Activated CD4-positive, alpha-beta T cell treated with anti-CD3 and anti-CD28 coated beads, Interleukin-2, Interleukin-4, amounts not matched to agents 100 ng/mL and 50 ng/mL, durations not matched to agents 16 hours and 8 hours (primary cell): ENCODE results near the gene PPP1R9B.
A peak's percentile ranks its signal among the peaks of the same experiment; 100 is the strongest.

Experiments used
- DNase-seq: peaks from one replicate; pipeline ENCODE4 v3.0.0-alpha.2; 2020; ENCODE audit warnings: low spot score

Gene PPP1R9B

DNA sequence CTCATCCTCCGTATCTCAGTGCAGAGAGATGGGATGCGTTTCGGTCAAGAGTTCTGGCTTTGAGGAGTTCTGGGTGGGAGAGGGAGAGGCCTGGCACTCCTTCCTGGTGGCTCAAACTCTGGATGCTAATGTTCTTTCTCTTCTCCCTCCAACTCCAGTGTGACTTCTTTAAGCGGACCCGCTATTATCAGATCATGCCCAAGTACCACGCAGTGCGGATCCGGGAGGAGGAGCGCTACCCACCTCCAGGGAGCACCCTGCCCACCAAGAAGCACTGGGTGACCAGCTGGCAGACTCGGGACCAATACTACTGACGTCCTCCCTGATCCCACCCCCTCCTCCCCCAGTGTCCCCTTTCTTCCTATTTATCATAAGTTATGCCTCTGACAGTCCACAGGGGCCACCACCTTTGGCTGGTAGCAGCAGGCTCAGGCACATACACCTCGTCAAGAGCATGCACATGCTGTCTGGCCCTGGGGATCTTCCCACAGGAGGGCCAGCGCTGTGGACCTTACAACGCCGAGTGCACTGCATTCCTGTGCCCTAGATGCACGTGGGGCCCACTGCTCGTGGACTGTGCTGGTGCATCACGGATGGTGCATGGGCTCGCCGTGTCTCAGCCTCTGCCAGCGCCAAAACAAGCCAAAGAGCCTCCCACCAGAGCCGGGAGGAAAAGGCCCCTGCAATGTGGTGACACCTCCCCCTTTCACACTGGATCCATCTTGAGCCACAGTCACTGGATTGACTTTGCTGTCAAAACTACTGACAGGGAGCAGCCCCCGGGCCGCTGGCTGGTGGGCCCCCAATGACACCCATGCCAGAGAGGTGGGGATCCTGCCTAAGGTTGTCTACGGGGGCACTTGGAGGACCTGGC is 61.3 kb downstream of the PPP1R9B start:
- DNase-seq, result no peak

DNA sequence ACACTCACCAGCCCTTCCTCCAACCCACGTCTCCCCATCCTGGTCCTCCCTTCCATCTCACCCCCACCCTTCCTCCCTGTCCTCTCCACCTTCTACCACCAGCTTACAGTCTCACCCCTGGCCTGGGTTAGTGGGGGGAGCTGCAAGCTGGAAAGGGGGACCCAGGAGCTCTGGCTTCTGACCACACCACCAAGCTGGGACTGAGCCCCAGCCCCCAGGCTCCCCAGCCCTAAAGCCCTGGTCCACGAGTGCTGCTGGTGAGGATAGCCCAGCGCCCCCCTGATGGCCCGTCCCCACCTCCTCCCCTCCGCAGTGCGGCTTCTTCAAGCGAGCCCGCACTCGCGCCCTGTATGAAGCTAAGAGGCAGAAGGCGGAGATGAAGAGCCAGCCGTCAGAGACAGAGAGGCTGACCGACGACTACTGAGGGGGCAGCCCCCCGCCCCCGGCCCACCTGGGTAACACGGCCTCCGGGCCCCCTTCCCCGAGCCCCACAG is 62.5 kb downstream of the PPP1R9B start:
- DNase-seq, result no peak

DNA sequence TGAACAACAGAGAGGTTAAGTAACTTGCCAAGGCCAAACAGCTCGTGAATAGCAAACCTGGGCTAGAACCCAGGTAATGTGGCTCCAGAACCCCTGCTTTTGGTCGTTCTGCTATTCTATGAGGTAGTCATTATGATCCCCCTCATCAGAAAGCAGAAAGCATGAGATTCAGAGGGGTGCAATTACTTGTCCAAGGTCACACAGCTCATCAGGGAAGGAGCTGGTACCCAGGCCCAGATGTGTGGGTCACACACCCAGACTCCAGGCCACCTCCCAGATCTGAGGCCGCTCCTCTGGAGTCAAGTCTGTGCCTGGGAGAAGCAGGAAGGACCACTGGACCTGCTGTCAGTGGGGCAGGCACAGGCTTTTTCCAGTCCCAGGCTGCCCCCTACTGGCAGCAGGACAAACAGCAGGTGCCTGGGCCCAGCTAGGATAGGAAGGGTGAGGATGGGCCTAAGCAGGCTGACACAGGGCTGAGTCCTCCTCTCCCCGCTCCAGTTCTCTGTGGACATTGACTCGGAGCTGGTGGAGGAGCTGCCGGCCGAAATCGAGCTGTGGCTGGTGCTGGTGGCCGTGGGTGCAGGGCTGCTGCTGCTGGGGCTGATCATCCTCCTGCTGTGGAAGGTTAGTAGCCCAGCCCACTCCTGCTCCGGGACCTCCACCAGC is 63.1 kb downstream of the PPP1R9B start:
- peak; percentile 79 for DNase-seq
